ENCODE results near the gene PRSS21. TPM values are rescaled to one million over a fixed set of nuclear protein-coding genes. Genes with fewer than 3 reads are reported as not detected.

The PRSS21 gene
- total and polyA plus RNA-seq, 2 donors from 2014 or later: 0.54 TPM; not detected in 1

DNA sequence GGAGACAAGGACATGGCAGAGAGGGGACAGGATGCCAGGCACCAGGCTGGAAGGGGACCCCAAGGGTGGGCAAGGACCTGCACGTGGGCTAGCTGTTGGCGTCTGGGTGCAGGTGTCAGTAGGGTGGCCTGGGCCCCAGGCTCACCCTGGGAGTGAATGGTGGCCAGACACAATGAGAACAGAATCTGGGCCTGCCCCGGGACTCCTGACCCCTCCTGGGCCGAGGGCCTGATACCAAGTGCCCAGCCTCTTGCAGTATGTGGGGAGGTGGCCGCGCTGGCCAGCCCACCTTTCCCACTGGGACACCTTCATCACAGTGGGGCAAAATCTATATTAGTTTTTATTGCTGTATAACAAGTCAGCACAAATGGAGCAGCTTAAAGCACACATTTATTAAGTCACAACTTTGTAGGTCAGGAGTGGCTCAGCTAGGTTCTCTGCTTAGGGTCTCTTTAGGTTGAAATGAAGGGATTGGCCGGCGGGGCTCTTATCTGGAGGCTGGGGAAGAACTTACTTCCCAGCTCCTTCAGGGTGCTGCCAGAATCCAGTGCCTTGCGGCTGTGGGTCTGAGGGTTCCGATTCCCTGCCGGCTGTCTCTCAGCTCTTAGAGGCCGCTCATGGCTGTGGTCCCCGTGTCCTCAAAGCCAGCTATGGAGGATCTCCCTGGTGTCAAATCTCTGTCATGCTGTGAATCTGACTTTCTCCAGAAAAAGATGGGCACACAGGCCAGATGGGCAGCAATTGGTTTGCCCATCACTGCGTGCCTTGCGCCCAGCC, 33.3 kb upstream of the PRSS21 start:
- TF ChIP-seq, protein P1, sequence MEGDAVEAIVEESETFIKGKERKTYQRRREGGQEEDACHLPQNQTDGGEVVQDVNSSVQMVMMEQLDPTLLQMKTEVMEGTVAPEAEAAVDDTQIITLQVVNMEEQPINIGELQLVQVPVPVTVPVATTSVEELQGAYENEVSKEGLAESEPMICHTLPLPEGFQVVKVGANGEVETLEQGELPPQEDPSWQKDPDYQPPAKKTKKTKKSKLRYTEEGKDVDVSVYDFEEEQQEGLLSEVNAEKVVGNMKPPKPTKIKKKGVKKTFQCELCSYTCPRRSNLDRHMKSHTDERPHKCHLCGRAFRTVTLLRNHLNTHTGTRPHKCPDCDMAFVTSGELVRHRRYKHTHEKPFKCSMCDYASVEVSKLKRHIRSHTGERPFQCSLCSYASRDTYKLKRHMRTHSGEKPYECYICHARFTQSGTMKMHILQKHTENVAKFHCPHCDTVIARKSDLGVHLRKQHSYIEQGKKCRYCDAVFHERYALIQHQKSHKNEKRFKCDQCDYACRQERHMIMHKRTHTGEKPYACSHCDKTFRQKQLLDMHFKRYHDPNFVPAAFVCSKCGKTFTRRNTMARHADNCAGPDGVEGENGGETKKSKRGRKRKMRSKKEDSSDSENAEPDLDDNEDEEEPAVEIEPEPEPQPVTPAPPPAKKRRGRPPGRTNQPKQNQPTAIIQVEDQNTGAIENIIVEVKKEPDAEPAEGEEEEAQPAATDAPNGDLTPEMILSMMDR (IDR thresholded peaks at IDR 0.05; ENCODE audit: borderline replicate concordance, extremely low read depth, insufficient read depth): no peak
- H3K36me3 ChIP-seq (ENCODE audit: control insufficient read depth in 2 of 3, insufficient read depth in 3 of 3, low read length in 3 of 3): no peaks in the 10 kb centered on the region
- intact Hi-C loops (cut with DNase I): no loop called here
- H3K27ac ChIP-seq (ENCODE audit: low read depth in 2 of 2, low read length in 2 of 2): no peak overlapping the region
- peak in 2 of 5 donors; percentile 31 to 32 for DNase-seq
- FAIRE-seq: no peak
- H3K9ac ChIP-seq (ENCODE audit: low read length in 3 of 3): no peak overlapping the region
- H3K4me3 ChIP-seq (ENCODE audit: low read length in 3 of 3): no peak overlapping the region
- H3K27me3 ChIP-seq (ENCODE audit: control insufficient read depth, insufficient read depth, low read length): peaks cover 4% of the 10 kb centered on the region
- peaks cover 0 to 6% (median 0%) of the 10 kb centered on the region in 3 donors for H3K4me1 ChIP-seq (ENCODE audit: control insufficient read depth in 2 of 3, insufficient read depth in 2 of 3, low read depth in 1 of 3, low read length in 3 of 3)
- H3K9me3 ChIP-seq (ENCODE audit: control insufficient read depth in 2 of 3, insufficient read depth in 1 of 3, low read length in 3 of 3): no peaks in the 10 kb centered on the region

DNA sequence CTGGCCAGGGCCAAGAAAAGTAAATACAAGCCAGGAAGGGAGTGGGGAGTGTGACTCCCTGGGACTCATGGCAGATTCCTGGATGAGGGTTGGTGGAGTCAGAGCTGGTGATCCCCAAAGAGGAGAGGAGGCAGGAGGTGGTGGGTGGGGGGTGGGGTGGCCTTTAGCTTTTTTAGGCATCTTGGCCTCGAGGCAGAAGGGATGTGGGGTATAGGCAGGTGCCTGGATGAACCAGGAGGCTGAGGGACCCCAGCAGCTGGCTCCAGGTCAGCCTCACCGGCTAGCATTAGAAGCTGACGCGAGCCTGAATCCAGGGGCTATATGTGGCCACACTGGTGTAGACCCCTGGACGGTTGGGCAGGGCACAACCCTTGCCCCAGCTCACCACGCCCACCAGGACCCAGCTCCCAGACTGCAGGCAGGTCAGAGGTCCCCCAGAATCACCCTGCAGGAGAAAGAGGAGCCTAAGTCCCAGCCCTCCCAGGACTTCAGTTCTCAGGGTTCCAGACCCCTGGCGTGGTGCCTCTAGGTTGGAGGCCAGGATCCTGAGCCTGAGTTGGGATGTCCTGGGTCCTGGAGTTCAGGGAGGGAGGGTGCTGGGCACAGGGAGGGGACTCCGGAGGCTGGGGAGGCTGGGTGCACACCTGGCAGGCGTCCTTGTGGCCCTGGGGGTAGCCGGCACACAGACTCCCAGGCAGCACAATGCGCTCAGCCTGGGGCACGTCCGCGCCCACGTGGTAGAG, 32.5 kb upstream of the PRSS21 start:
- peak in 1 of 5 donors; percentile 58 for DNase-seq

DNA sequence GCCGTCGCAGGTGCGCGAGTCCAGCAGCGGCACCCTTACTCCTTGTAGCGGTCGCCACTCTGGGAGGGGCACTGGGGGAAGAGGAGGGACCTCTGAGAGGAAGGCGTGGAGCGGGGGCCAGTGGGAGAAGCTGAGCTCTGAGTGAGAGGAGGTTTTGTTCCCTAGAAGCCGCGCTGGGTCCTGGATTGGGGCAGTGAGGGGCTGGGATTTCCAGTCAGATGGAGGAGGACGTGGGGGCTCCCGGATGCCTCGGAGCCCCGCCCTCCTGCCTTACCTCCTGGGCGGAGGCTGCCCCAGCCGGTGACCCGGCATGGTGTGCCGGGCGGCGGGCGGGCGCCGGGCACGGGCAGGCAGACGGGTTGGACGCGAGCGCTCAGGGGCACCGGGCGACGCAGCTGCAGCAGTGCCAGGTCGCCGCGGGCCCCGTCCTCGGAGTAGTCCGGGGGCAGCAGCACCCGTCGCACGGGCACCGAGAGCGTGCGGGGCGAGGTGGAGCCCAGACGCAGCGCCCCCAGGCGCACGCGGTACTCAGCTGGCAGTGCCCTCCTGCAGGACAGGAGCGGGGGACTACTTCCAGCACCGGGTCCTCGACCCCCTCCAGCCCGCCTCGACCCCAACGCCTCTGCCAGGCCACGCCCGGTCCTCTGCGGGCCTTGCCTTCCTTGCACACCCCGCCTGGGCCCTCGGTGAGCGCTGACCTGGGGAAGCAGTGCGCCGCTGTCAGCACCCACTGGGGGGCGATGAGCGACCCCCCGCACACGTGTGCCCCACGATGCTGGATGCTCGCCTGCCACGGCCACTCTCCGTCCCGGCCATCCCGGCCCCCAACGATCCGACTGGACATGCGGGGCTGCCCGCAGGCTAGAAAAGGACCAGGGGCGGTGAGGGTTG, 31.7 kb upstream of the PRSS21 start:
- Histone ChIP-seq H3K9ac (ENCODE audit: low read length in 3 of 3) (no peak overlapping the region), H3K4me1 (ENCODE audit: control insufficient read depth in 2 of 3, insufficient read depth in 2 of 3, low read depth in 1 of 3, low read length in 3 of 3) (no peaks in the 10 kb centered on the region), H3K27ac (ENCODE audit: low read depth in 2 of 2, low read length in 2 of 2) (no peak overlapping the region), H3K9me3 (ENCODE audit: control insufficient read depth in 2 of 3, insufficient read depth in 1 of 3, low read length in 3 of 3) (no peaks in the 10 kb centered on the region), H3K27me3 (ENCODE audit: control insufficient read depth, insufficient read depth, low read length) (peaks cover 4% of the 10 kb centered on the region), H3K4me3 (ENCODE audit: low read length in 3 of 3) (peak overlapping the region in 1 of 3 donors; percentile 17), H3K36me3 (ENCODE audit: control insufficient read depth in 2 of 3, insufficient read depth in 3 of 3, low read length in 3 of 3) (no peaks in the 10 kb centered on the region)
- TF ChIP-seq, protein P1 (IDR thresholded peaks at IDR 0.05; ENCODE audit: borderline replicate concordance, extremely low read depth, insufficient read depth): no peak
- FAIRE-seq: no peak
- intact Hi-C loops (cut with DNase I): no loop called here
- DNase-seq: peak in 2 of 5 donors; percentile 26 to 56

More for the DNA sequence above, 32.5 kb upstream of the PRSS21 start:
- TF ChIP-seq, protein P1 (IDR thresholded peaks at IDR 0.05; ENCODE audit: borderline replicate concordance, extremely low read depth, insufficient read depth): no peak
- H3K27me3 ChIP-seq (ENCODE audit: control insufficient read depth, insufficient read depth, low read length): peaks cover 4% of the 10 kb centered on the region
- no peaks in the 10 kb centered on the region for H3K4me1 ChIP-seq (ENCODE audit: control insufficient read depth in 2 of 3, insufficient read depth in 2 of 3, low read depth in 1 of 3, low read length in 3 of 3)
- H3K27ac ChIP-seq (ENCODE audit: low read depth in 2 of 2, low read length in 2 of 2): no peak overlapping the region
- H3K36me3 ChIP-seq (ENCODE audit: control insufficient read depth in 2 of 3, insufficient read depth in 3 of 3, low read length in 3 of 3): no peaks in the 10 kb centered on the region
- peak overlapping the region in 1 of 3 donors; percentile 17 for H3K4me3 ChIP-seq (ENCODE audit: low read length in 3 of 3)
- H3K9ac ChIP-seq (ENCODE audit: low read length in 3 of 3): no peak overlapping the region
- no peaks in the 10 kb centered on the region for H3K9me3 ChIP-seq (ENCODE audit: control insufficient read depth in 2 of 3, insufficient read depth in 1 of 3, low read length in 3 of 3)
- no peak for FAIRE-seq
- intact Hi-C loops (cut with DNase I): no loop called here

All from kidney (tissue), 14 donors.